Testis (tissue), 2 donors: ENCODE data around the gene LDLRAD4.

ENCODE experiments used
- POLR2A ChIP-seq: fragments of 450-650 bp; IDR thresholded peaks from one replicate; pipeline ENCODE4 v1.6.1; 2017; ENCODE audit warnings: antibody characterized with exemption, mild to moderate bottlenecking, moderate library complexity
- TF ChIP-seq, protein P1 (sequence below), 3 experiments: fragments of 450-650 bp in 2 of 3; fragments of 200-600 bp in 1 of 3; sonication (generic) in 1 of 3; IDR thresholded peaks; one replicate each; pipeline ENCODE4 v1.5.1; 2016 to 2019; ENCODE audit warnings: antibody characterized with exemption in 3 of 3, mild to moderate bottlenecking in 2 of 3, moderate library complexity in 1 of 3

DNA sequence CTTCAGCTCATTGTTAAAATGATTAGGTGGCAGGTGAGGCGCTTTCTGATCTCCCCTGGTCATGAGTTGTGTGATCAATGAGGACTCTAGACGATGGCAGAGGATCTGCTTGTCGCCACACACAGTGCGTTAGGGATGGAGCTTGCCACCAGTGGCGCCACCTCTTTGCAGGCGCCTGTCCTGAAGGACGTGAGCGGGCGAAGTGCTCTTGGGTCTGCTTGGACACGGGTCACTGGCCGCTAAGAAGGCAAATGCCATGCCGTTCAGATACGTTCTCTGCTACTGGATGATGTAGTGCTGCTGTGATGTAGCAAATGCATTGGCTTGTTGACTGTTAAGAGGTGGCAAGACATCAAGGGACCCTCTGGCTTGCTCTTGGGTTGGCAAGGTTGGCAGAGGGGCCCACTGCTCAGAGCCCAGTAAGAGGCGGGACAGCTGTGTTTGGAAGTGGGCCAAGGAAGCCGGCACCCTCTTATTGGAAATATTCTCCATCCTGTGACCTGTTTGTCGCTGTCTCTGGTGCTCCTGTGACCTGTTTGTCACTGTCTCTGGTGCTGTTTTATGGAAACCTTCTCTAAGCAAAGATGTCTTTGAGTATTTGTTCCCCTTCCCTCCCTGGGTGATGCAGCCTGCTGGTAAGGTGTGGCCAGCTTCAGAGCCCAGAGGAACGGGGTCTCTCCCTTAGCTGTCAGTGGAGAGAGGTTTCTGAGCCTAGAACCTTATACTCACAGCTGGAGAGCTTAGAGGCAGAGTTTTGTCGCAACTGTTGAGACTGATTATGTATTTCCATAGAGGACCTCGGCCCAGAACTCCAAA, 14.6 kb downstream of the LDLRAD4 start:
- TF ChIP-seq, protein P1, sequence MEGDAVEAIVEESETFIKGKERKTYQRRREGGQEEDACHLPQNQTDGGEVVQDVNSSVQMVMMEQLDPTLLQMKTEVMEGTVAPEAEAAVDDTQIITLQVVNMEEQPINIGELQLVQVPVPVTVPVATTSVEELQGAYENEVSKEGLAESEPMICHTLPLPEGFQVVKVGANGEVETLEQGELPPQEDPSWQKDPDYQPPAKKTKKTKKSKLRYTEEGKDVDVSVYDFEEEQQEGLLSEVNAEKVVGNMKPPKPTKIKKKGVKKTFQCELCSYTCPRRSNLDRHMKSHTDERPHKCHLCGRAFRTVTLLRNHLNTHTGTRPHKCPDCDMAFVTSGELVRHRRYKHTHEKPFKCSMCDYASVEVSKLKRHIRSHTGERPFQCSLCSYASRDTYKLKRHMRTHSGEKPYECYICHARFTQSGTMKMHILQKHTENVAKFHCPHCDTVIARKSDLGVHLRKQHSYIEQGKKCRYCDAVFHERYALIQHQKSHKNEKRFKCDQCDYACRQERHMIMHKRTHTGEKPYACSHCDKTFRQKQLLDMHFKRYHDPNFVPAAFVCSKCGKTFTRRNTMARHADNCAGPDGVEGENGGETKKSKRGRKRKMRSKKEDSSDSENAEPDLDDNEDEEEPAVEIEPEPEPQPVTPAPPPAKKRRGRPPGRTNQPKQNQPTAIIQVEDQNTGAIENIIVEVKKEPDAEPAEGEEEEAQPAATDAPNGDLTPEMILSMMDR (IDR thresholded peaks at IDR 0.05) = no peak
- no peak for TF ChIP-seq POLR2A
